ENCODE measurements around the gene CAPN7.

CAPN7 gene

GRCh38 chr3:15211937-15212336 is 5.9 kb downstream of the CAPN7 start:
- TF ChIP-seq CTCF (IDR thresholded peaks at IDR 0.05; ENCODE audit: extremely low read depth, insufficient read depth, missing control alignments): no peak

GRCh38 chr3:15214758-15215157 is 8.7 kb downstream of the CAPN7 start:
- in situ Hi-C loops (cut with MboI; ENCODE audit: low pct_unique_long_range_greater_than_20kb, low sequenced_read_pairs, unreplicated experiment): no loop called here
- DNase-seq (ENCODE audit: low spot score): no peak
- no peak for TF ChIP-seq CTCF (IDR thresholded peaks at IDR 0.05; ENCODE audit: extremely low read depth, insufficient read depth, missing control alignments)

More at GRCh38 chr3:15211937-15212336, 5.9 kb downstream of the CAPN7 start:
- in situ Hi-C loops (cut with MboI; ENCODE audit: low pct_unique_long_range_greater_than_20kb, low sequenced_read_pairs, unreplicated experiment): no loop called here
- no peak for DNase-seq (ENCODE audit: low spot score)

GRCh38 chr3:15215996-15216395 is 9.9 kb downstream of the CAPN7 start:
- in situ Hi-C loops (cut with MboI; ENCODE audit: low pct_unique_long_range_greater_than_20kb, low sequenced_read_pairs, unreplicated experiment): no loop called here
- TF ChIP-seq CTCF (IDR thresholded peaks at IDR 0.05; ENCODE audit: extremely low read depth, insufficient read depth, missing control alignments): no peak
- no peak for DNase-seq (ENCODE audit: low spot score)

GRCh38 chr3:15216501-15216900 is 10.5 kb downstream of the CAPN7 start:
- no peak for TF ChIP-seq CTCF (IDR thresholded peaks at IDR 0.05; ENCODE audit: extremely low read depth, insufficient read depth, missing control alignments)
- no peak for DNase-seq (ENCODE audit: low spot score)
- in situ Hi-C loops (cut with MboI; ENCODE audit: low pct_unique_long_range_greater_than_20kb, low sequenced_read_pairs, unreplicated experiment): no loop called here

- in situ Hi-C loops (cut with MboI; ENCODE audit: low pct_unique_long_range_greater_than_20kb, low sequenced_read_pairs, unreplicated experiment): no loop called here
Observed at GRCh38 chr3:15217011-15217671, 11.1 kb downstream of the CAPN7 start.

GRCh38 chr3:15217841-15218267 is 11.8 kb downstream of the CAPN7 start:
- TF ChIP-seq CTCF (IDR thresholded peaks at IDR 0.05; ENCODE audit: extremely low read depth, insufficient read depth, missing control alignments): no peak
- DNase-seq (ENCODE audit: low spot score): no peak
- in situ Hi-C loops (cut with MboI; ENCODE audit: low pct_unique_long_range_greater_than_20kb, low sequenced_read_pairs, unreplicated experiment): no loop called here

More at GRCh38 chr3:15217011-15217671, 11.1 kb downstream of the CAPN7 start:
- no peak for TF ChIP-seq CTCF (IDR thresholded peaks at IDR 0.05; ENCODE audit: extremely low read depth, insufficient read depth, missing control alignments)
- DNase-seq (ENCODE audit: low spot score): no peak

Measured in GM13977 (cell line).